Neural progenitor cell (in vitro differentiated cells): ENCODE measurements around the gene PPFIA3.

ENCODE experiments used
- EZH2 ChIP-seq: fragments of 200-600 bp; sonication (generic); IDR thresholded peaks from 2 replicates; pipeline ENCODE4 v1.6.1; 2017; ENCODE audit warnings: antibody characterized with exemption, mild to moderate bottlenecking, moderate library complexity
- EZH2phosphoT487 ChIP-seq: fragments of 200-600 bp; sonication (generic); IDR thresholded peaks from 2 replicates; pipeline ENCODE4 v1.6.1; 2017; ENCODE audit warnings: antibody characterized with exemption
- TF ChIP-seq, protein P1 (sequence below): fragments of 200-600 bp; sonication (generic); IDR thresholded peaks from 2 replicates; pipeline ENCODE4 v1.5.1; 2017; ENCODE audit warnings: antibody characterized with exemption, mild to moderate bottlenecking

- TF ChIP-seq, protein P1, sequence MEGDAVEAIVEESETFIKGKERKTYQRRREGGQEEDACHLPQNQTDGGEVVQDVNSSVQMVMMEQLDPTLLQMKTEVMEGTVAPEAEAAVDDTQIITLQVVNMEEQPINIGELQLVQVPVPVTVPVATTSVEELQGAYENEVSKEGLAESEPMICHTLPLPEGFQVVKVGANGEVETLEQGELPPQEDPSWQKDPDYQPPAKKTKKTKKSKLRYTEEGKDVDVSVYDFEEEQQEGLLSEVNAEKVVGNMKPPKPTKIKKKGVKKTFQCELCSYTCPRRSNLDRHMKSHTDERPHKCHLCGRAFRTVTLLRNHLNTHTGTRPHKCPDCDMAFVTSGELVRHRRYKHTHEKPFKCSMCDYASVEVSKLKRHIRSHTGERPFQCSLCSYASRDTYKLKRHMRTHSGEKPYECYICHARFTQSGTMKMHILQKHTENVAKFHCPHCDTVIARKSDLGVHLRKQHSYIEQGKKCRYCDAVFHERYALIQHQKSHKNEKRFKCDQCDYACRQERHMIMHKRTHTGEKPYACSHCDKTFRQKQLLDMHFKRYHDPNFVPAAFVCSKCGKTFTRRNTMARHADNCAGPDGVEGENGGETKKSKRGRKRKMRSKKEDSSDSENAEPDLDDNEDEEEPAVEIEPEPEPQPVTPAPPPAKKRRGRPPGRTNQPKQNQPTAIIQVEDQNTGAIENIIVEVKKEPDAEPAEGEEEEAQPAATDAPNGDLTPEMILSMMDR: peak; percentile 4
- TF ChIP-seq EZH2phosphoT487 (no peak), EZH2 (no peak)
These were observed 34.1 kb upstream of the PPFIA3 start, which contains the start of gene SNRNP70 for GRCh38 chr19:49085020-49085867.
